ENCODE measurements around the gene SMYD4.

Gene SMYD4

GRCh38 chr17:1729966-1730325 is 99.8 kb downstream of the SMYD4 start:
- DNase-seq: peak; percentile 13 to 32
